MG63 (cell line): ENCODE measurements around the gene RAD1. TPM values are rescaled to one million over a fixed set of nuclear protein-coding genes. Genes with fewer than 3 reads are reported as not detected.

Experiments
- DNase-seq: peaks from one replicate; pipeline ENCODE4 v3.0.0-alpha.2; 2020
- H3K27me3 ChIP-seq: fragments of 250-450 bp; sonication (Bioruptor Pico); 2 replicates; pipeline ENCODE4 v1.5.1; 2020; ENCODE audit warnings: mild to moderate bottlenecking, moderate library complexity
- H3K36me3 ChIP-seq: fragments of 250-450 bp; sonication (Bioruptor Pico); 2 replicates; pipeline ENCODE4 v1.5.1; 2020; ENCODE audit warnings: mild to moderate bottlenecking, moderate library complexity
- H3K4me3 ChIP-seq: fragments of 250-450 bp; sonication (Bioruptor Pico); 2 replicates; pipeline ENCODE4 v1.5.1; 2020; ENCODE audit warnings: mild to moderate bottlenecking, moderate library complexity
- H3K9me3 ChIP-seq: fragments of 250-450 bp; sonication (Bioruptor Pico); 2 replicates; pipeline ENCODE4 v1.5.1; 2020; ENCODE audit warnings: mild to moderate bottlenecking, moderate library complexity
- total RNA-seq: library from RNA; depleted of rRNA; stranded (reverse); fragments of >200 nt; shearing (Covaris generic); gene quantifications from 2 replicates; pipeline ENCODE4 v1.2.3, GENCODE V29; 2014; ENCODE audit warnings: low replicate concordance; rRNA removed

Gene RAD1, protein sequence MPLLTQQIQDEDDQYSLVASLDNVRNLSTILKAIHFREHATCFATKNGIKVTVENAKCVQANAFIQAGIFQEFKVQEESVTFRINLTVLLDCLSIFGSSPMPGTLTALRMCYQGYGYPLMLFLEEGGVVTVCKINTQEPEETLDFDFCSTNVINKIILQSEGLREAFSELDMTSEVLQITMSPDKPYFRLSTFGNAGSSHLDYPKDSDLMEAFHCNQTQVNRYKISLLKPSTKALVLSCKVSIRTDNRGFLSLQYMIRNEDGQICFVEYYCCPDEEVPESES
- 30.9 and 36.2 TPM in 2 replicates for total RNA-seq

DNA sequence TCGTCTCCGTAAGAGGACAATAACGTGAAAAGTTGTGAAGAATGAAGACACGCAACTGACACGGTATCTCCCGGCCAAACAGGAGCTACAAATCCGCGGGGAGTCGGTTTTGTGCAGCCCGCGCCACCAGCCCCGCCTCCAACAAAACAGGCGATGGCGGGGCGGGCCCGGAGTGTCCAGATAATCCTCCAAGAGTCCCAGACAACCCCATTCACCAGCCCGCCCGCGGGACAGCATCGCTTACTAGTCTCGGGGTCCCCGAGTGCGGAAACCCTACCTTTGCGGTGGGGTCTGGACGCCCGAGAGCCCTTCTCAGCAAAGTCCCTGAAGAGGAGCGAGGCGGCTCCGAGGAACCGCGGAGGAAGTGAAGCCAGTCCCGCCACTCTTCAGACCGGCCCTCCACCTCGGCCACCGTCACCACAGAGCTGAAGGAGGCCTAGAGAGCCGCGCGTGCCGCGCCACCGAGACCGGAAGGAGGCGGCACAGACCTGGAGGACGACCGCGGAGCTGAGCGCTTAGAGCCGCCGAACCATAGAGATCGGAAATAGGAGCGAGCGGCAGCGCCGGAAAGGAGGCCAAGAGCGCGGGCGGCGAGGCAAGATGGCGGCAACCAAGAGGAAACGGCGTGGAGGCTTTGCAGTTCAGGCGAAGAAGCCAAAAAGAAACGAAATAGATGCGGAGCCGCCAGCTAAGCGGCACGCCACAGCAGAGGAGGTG is at the start of gene RAD1, which contains the start of gene BRIX1:
Gene RAD1, minus strand, starts transcription at position 366 of the 717 bp plus-strand sequence. CDS start 612 bp downstream, outside the sequence.
Gene BRIX1, plus strand, starts transcription at position 573 of the 717 bp plus-strand sequence. Its CDS starts 28 bp downstream, at position 601.
- Histone ChIP-seq H3K4me3 (peak within 1 kb of the TSS; percentile 93), H3K9me3 (no peaks in the 10 kb centered on the region), H3K27me3 (no peaks in the 10 kb centered on the region), H3K36me3 (peaks cover 51% of the 10 kb centered on the region)
- peak; percentile 98 for DNase-seq

- peaks cover 9% of the 10 kb centered on the region for H3K36me3 ChIP-seq
- no peaks in the 10 kb centered on the region for H3K27me3 ChIP-seq
- DNase-seq: no peak
- no peak overlapping the region for H3K4me3 ChIP-seq
- H3K9me3 ChIP-seq: no peaks in the 10 kb centered on the region
Observed at GRCh38 chr5:34959323-34959722, 44.0 kb upstream of the RAD1 start.

GRCh38 chr5:34957857-34958690 is 42.8 kb upstream of the RAD1 start:
- DNase-seq: no peak
- H3K9me3 ChIP-seq: no peaks in the 10 kb centered on the region
- no peaks in the 10 kb centered on the region for H3K27me3 ChIP-seq
- H3K36me3 ChIP-seq: peaks cover 13% of the 10 kb centered on the region
- no peak overlapping the region for H3K4me3 ChIP-seq

DNA sequence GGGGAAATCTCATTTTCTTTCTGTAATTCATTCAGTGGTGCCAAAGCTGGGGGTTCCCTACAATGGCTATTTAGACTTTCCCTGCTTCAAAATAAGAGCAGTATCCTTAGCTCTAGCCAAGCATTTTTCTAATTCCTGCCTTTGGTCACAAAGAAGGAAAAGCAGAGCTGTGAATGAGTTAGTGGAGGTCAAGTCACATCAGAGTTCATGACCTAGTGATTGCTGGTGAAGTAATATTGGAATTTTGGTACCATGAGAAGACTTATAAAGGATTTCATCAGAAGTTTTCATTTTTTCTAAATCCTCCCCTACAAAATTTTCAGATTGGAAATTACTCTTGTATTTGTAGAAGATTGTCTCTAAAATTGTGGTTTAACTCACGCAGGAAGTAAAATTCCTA is 42.0 kb upstream of the RAD1 start:
- Histone ChIP-seq H3K9me3 (no peaks in the 10 kb centered on the region), H3K27me3 (no peaks in the 10 kb centered on the region), H3K36me3 (peaks cover 14% of the 10 kb centered on the region), H3K4me3 (no peak overlapping the region)
- DNase-seq: no peak

DNA sequence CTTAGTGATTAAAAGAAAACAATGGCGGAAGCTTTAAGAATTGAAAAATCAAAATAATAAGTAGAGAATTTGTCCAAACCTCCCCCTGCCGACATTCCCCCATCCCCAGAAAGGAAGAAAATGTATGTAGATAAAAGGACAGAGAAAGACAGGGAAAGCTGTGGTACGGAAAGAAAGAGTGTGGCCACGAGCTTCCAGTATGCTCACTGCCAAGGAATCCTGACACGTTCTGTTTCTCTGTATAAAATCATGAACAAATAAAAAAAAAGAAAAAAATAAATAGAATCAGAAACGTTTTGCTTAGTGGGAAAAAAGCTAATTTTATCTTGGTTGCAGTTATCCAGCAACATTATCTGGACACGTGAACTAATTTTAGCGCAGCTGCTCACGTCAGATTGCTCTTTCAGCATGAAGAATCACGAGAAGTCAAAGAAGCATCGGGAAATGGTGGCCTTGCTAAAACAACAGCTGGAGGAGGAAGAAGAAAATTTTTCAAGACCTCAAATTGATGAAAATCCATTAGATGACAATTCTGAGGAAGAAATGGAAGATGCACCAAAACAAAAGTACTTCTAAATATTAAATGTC is 29.2 kb upstream of the RAD1 start:
- Histone ChIP-seq H3K9me3 (no peaks in the 10 kb centered on the region), H3K27me3 (no peaks in the 10 kb centered on the region), H3K36me3 (peaks cover 49% of the 10 kb centered on the region), H3K4me3 (no peak overlapping the region)
- no peak for DNase-seq

GRCh38 chr5:34944044-34944443 is 28.7 kb upstream of the RAD1 start:
- Histone ChIP-seq H3K4me3 (no peak overlapping the region), H3K9me3 (no peaks in the 10 kb centered on the region), H3K36me3 (peaks cover 46% of the 10 kb centered on the region), H3K27me3 (no peaks in the 10 kb centered on the region)
- DNase-seq: no peak

DNA sequence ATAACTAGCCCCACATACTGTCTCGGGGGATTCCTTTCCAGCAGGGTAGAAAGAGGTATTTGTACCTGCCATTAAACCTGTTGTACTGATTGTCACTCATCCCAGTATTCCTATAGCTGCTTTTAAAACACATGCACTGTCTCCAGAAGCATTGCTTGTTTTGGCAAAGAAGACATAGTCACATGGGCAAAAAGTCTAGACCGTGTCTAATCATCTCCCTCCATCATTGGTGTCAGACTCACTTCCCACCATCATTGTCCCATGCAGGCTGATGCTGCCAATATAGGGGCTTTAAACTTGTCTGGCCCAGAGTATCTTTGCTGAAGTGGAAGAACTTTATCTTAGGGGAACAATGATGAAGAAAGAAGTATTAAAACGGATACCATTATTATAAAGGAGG is 26.6 kb upstream of the RAD1 start:
- no peak for DNase-seq
- Histone ChIP-seq H3K36me3 (peaks cover 58% of the 10 kb centered on the region), H3K9me3 (no peaks in the 10 kb centered on the region)

DNA sequence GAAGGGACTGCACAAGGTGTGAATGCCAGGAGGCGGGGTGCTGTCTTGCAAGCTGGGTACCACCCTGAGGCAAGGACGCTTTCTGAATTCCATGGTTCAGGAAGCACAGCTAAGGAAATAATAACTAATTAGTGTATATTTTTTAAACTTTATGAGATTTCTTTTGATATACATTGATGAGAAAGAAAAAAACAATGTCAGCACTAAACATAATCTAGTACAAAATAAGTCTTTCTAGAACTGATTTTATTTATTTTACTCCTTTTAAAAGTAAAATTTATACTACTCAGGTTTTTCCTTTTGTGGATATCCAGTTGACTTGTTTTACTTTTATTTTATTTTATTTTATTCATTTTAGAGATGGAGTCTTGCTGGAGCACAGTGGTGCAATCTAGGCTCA is 17.6 kb upstream of the RAD1 start:
- no peak overlapping the region for H3K4me3 ChIP-seq
- peaks cover 24% of the 10 kb centered on the region for H3K36me3 ChIP-seq
- no peaks in the 10 kb centered on the region for H3K9me3 ChIP-seq
- DNase-seq: no peak
- H3K27me3 ChIP-seq: no peaks in the 10 kb centered on the region

More for the DNA sequence above, 26.6 kb upstream of the RAD1 start:
- Histone ChIP-seq H3K4me3 (no peak overlapping the region), H3K27me3 (no peaks in the 10 kb centered on the region)

GRCh38 chr5:34930870-34931269 is 15.6 kb upstream of the RAD1 start:
- peak overlapping the region; percentile 95 for H3K4me3 ChIP-seq

DNA sequence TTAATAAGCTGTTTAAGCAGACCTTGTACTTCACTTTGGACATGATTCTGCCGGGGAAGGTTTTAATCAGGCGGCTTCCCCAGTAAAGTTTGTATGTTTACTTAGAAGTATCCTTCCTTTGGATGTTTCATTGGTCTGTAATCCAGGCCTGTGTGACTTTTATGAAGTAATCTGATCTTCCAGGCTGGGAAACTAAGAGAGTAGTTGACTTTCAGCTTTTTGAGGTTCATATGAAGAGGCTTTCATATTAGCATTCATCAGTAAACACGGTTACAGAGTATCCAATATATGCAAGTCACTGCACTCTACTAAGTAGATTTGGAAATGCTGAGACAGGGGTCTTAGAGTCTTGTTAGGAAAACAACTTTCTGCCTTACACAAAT is 15.1 kb upstream of the RAD1 start:
- DNase-seq: no peak
- Histone ChIP-seq H3K4me3 (peak overlapping the region; percentile 95), H3K27me3 (no peaks in the 10 kb centered on the region)

More at GRCh38 chr5:34930870-34931269, 15.6 kb upstream of the RAD1 start:
- Histone ChIP-seq H3K36me3 (peaks cover 17% of the 10 kb centered on the region), H3K9me3 (no peaks in the 10 kb centered on the region), H3K27me3 (no peaks in the 10 kb centered on the region)
- no peak for DNase-seq

GRCh38 chr5:34929720-34930461 is 14.6 kb upstream of the RAD1 start:
- Histone ChIP-seq H3K9me3 (no peaks in the 10 kb centered on the region), H3K4me3 (peak overlapping the region; percentile 95), H3K36me3 (peaks cover 24% of the 10 kb centered on the region), H3K27me3 (no peaks in the 10 kb centered on the region)
- peak; percentile 85 for DNase-seq

More for the DNA sequence above, 15.1 kb upstream of the RAD1 start:
- Histone ChIP-seq H3K9me3 (no peaks in the 10 kb centered on the region), H3K36me3 (peaks cover 19% of the 10 kb centered on the region)

GRCh38 chr5:34929134-34929719 is 13.9 kb upstream of the RAD1 start, which contains the start of gene DNAJC21:
TSS of gene DNAJC21 (plus strand) at chr5:34929559. CDS start at chr5:34929820, 261 bp downstream.
- Histone ChIP-seq H3K9me3 (no peaks in the 10 kb centered on the region), H3K36me3 (peaks cover 31% of the 10 kb centered on the region), H3K4me3 (peak within 1 kb of the TSS; percentile 95), H3K27me3 (no peaks in the 10 kb centered on the region)
- DNase-seq: peak; percentile 97

GRCh38 chr5:34928267-34928666 is 13.0 kb upstream of the RAD1 start:
- Histone ChIP-seq H3K9me3 (no peaks in the 10 kb centered on the region), H3K27me3 (no peaks in the 10 kb centered on the region), H3K36me3 (peaks cover 39% of the 10 kb centered on the region), H3K4me3 (no peak overlapping the region)
- DNase-seq: no peak

- H3K4me3 ChIP-seq: no peak overlapping the region
- no peak for DNase-seq
- no peaks in the 10 kb centered on the region for H3K9me3 ChIP-seq
- H3K36me3 ChIP-seq: peaks cover 44% of the 10 kb centered on the region
- no peaks in the 10 kb centered on the region for H3K27me3 ChIP-seq
Observed at GRCh38 chr5:34927785-34928184, 12.5 kb upstream of the RAD1 start.

DNA sequence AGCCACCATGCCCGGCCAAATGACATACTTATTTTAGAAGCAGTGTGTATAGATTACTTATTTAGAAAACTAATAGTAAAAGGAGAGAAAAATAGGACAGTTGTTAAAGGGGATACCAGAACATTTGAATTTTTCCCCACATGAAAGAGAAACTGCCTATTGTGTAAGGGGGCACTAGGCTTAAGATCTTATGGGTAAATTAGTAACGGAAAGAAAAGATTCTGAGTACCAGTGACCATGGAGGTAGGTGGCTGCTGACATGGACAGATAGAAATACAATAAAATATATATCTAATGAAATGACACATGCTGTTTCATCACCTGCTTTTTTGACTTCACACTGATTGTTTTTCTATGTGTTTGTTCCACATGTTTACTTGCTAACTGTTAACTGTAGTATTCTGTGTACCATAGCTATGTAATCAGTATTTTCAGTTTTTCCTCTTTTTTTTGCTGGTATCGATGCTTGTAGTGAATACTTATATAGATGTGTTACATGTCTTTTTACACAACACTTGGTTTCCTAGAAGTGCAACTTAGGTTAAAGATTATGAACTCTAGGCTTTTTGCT is 11.1 kb upstream of the RAD1 start:
- H3K9me3 ChIP-seq: no peaks in the 10 kb centered on the region
- H3K27me3 ChIP-seq: no peaks in the 10 kb centered on the region
- DNase-seq: no peak
- H3K4me3 ChIP-seq: no peak overlapping the region
- H3K36me3 ChIP-seq: peaks cover 56% of the 10 kb centered on the region
